ENCODE results near the gene MS4A5. TPM values are rescaled to one million over a fixed set of nuclear protein-coding genes. Genes with fewer than 3 reads are reported as not detected.

MS4A5 gene
- total and polyA plus RNA-seq, 2 donors (not counting 3 experiments of a cell fraction or from before 2014, with no cell fraction given): not detected

DNA sequence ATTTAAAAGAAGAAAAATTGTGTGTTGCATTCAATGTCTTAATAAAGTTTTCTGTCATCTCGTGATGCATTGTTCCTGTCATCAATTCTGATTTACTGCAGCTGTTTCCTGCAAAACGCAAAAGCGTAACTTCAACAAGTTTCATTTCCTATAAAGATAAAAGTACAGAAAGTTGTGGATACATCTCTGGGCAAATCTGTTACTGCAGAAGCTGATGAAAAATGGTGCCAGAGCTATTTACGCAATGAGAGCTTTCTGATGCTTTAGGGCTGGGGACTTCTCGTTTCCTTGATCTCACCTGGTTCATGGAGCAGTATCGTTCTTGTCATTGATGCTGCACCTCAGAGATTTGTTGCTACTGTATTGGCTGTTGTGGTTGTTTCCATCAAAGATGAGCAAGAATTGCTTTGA lies 47.7 kb downstream of the MS4A5 start:
- no peak overlapping the region for H3K27ac ChIP-seq (ENCODE audit: insufficient read depth, low read depth, low read length)
- ChIA-PET CTCF (no interaction called here), POLR2A (no interaction called here)
- no peaks in the 10 kb centered on the region for H3K27me3 ChIP-seq (ENCODE audit: control insufficient read depth in 2 of 2, insufficient read depth in 2 of 2, low read length in 2 of 2)
- H3K4me1 ChIP-seq (ENCODE audit: control insufficient read depth, extremely low read depth, insufficient read depth, low read length): no peaks in the 10 kb centered on the region
- H3K9me1 ChIP-seq (replicated peaks; ENCODE audit: control insufficient read depth, extremely low read depth, insufficient read depth, low read length): no peaks in the 10 kb centered on the region
- no peak for FAIRE-seq
- no peaks in the 10 kb centered on the region for H4K20me1 ChIP-seq (replicated peaks; ENCODE audit: control insufficient read depth, extremely low read depth, insufficient read depth, low read length)
- intact Hi-C loops (cut with micrococcal nuclease): no loop called here
- no peak overlapping the region for H3K4me2 ChIP-seq (ENCODE audit: insufficient read depth, low read length)
- no TSS peak for BruUV-seq (replicated peaks)
- dilution Hi-C loops (cut with MboI; ENCODE audit: extremely low pct_ligation_motif_present, low sequenced_read_pairs): no loop called here
- no peaks in the 10 kb centered on the region for H3K36me3 ChIP-seq (ENCODE audit: control insufficient read depth in 2 of 2, extremely low read depth in 1 of 2, insufficient read depth in 2 of 2, low read length in 2 of 2)
- no peak overlapping the region for H3K4me3 ChIP-seq (replicated peaks in 1 of 3; ENCODE audit: insufficient read depth in 1 of 3, low read depth in 1 of 3, low read length in 3 of 3)
- no peaks in the 10 kb centered on the region for H3K9me3 ChIP-seq (replicated peaks; ENCODE audit: control insufficient read depth, insufficient read depth, low read length)
- H2AFZ ChIP-seq (ENCODE audit: low read depth, low read length): no peak overlapping the region
- no peak for DNase-seq (ENCODE audit: low read depth, low spot score)
- H3K9ac ChIP-seq (replicated peaks; ENCODE audit: extremely low read depth, insufficient read depth, low read length): no peak overlapping the region
- TF ChIP-seq JUN (IDR thresholded peaks at IDR 0.05; ENCODE audit: borderline replicate concordance, insufficient read depth, insufficient read length, low read depth) (no peak), MYC (IDR thresholded peaks at IDR 0.05; ENCODE audit: low read depth, low read length) (no peak), POLR2AphosphoS5 (IDR thresholded peaks at IDR 0.05; ENCODE audit: insufficient read depth, low read depth, low read length) (no peak), GATA2 (IDR thresholded peaks at IDR 0.05; ENCODE audit: insufficient read depth, insufficient read length, low read depth, low read length) (no peak), MAX (IDR thresholded peaks at IDR 0.05; ENCODE audit: insufficient read depth, insufficient read length) (no peak), POLR2A (IDR thresholded peaks at IDR 0.05; ENCODE audit: low read depth, low read length) (no peak)
- no peaks in the 10 kb centered on the region for H3K79me2 ChIP-seq (ENCODE audit: control insufficient read depth, insufficient read depth, low read length)

DNA sequence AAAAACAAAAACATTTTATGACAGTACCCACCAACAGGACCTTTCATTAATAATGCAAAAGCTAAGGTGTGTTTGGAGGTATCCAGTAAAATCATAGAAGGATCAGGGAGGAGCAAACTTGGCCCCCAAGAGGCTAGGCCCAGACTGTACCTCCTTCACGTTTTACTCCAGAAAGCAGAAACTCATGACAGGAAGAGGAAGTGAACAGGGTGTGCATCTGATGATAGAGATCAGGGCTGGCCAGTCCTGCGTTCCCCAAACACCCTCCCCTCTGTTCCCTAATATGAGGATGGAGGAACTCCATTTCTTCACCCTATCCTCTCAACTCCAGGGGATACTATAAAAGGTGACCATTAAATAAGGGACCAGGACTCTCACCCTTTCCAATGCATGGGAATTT lies 53.0 kb downstream of the MS4A5 start:
- Histone ChIP-seq H3K36me3 (ENCODE audit: control insufficient read depth in 2 of 2, extremely low read depth in 1 of 2, insufficient read depth in 2 of 2, low read length in 2 of 2) (no peaks in the 10 kb centered on the region), H4K20me1 (replicated peaks; ENCODE audit: control insufficient read depth, extremely low read depth, insufficient read depth, low read length) (no peaks in the 10 kb centered on the region), H3K4me2 (ENCODE audit: insufficient read depth, low read length) (no peak overlapping the region), H3K27ac (ENCODE audit: insufficient read depth, low read depth, low read length) (no peak overlapping the region), H3K4me1 (ENCODE audit: control insufficient read depth, extremely low read depth, insufficient read depth, low read length) (no peaks in the 10 kb centered on the region), H2AFZ (ENCODE audit: low read depth, low read length) (no peak overlapping the region), H3K9me1 (replicated peaks; ENCODE audit: control insufficient read depth, extremely low read depth, insufficient read depth, low read length) (no peaks in the 10 kb centered on the region), H3K4me3 (replicated peaks in 1 of 3; ENCODE audit: insufficient read depth in 1 of 3, low read depth in 1 of 3, low read length in 3 of 3) (no peak overlapping the region), H3K27me3 (ENCODE audit: control insufficient read depth in 2 of 2, insufficient read depth in 2 of 2, low read length in 2 of 2) (no peaks in the 10 kb centered on the region), H3K79me2 (ENCODE audit: control insufficient read depth, insufficient read depth, low read length) (no peaks in the 10 kb centered on the region), H3K9me3 (replicated peaks; ENCODE audit: control insufficient read depth, insufficient read depth, low read length) (no peaks in the 10 kb centered on the region), H3K9ac (replicated peaks; ENCODE audit: extremely low read depth, insufficient read depth, low read length) (no peak overlapping the region)
- ChIA-PET POLR2A (no interaction called here), CTCF (interaction anchor here (2.7 kb wide), 1 partner anchor 119 kb away, joined by 17 read pairs; no protein-coding TSS in a partner anchor)
- FAIRE-seq (no peak), DNase-seq (ENCODE audit: low read depth, low spot score) (no peak)
- intact Hi-C loops (cut with micrococcal nuclease) (no loop called here), dilution Hi-C loops (cut with MboI; ENCODE audit: extremely low pct_ligation_motif_present, low sequenced_read_pairs) (no loop called here)
- no TSS peak for BruUV-seq (replicated peaks)
- TF ChIP-seq POLR2AphosphoS5 (IDR thresholded peaks at IDR 0.05; ENCODE audit: insufficient read depth, low read depth, low read length) (no peak), CTCF (IDR thresholded peaks at IDR 0.05; ENCODE audit: extremely low read depth in 1 of 2, insufficient read depth in 1 of 2, low read depth in 1 of 2, low read length in 2 of 2) (no peak), MYC (IDR thresholded peaks at IDR 0.05; ENCODE audit: low read depth, low read length) (no peak), FOS (IDR thresholded peaks at IDR 0.05; ENCODE audit: borderline replicate concordance, insufficient read depth, low read length) (no peak), MAX (IDR thresholded peaks at IDR 0.05; ENCODE audit: insufficient read depth, insufficient read length) (no peak), GATA2 (IDR thresholded peaks at IDR 0.05; ENCODE audit: insufficient read depth, insufficient read length, low read depth, low read length) (no peak), EZH2 (IDR thresholded peaks at IDR 0.05; ENCODE audit: borderline replicate concordance, low read depth, low read length, severe bottlenecking) (no peak), JUN (IDR thresholded peaks at IDR 0.05; ENCODE audit: borderline replicate concordance, insufficient read depth, insufficient read length, low read depth) (no peak), POLR2A (IDR thresholded peaks at IDR 0.05; ENCODE audit: low read depth, low read length) (no peak)

Measured in endothelial cell of umbilical vein (primary cell).